T-helper 2 cell treated with Interferon-gamma antibody and Interleukin-4, amounts not matched to agents 5 μg/mL and 100 μg/mL, for 36 hours (primary cell): Measurements from ENCODE around the gene GLP2R.

ENCODE experiments used
- DNase-seq: peaks from one replicate; pipeline ENCODE4 v3.0.0; 2021; ENCODE audit warnings: low spot score
- H3K27ac Mint-ChIP-seq: one replicate; pipeline ENCODE4 v1.8.0; 2021; ENCODE audit warnings: mild to moderate bottlenecking, mixed read lengths
- H3K27me3 Mint-ChIP-seq: one replicate; pipeline ENCODE4 v1.8.0; 2021; ENCODE audit warnings: low read depth, mixed read lengths
- H3K36me3 Mint-ChIP-seq: one replicate; pipeline ENCODE4 v1.8.0; 2021; ENCODE audit warnings: low read depth, mixed read lengths
- H3K4me1 Mint-ChIP-seq: one replicate; pipeline ENCODE4 v1.8.0; 2021; ENCODE audit warnings: low read depth, mixed read lengths
- H3K4me3 Mint-ChIP-seq: one replicate; pipeline ENCODE4 v1.8.0; 2022; ENCODE audit warnings: mild to moderate bottlenecking, moderate library complexity, mixed read lengths
- H3K9me3 Mint-ChIP-seq: one replicate; pipeline ENCODE4 v1.8.0; 2021; ENCODE audit warnings: mixed read lengths

GLP2R gene

GRCh38 chr17:9824797-9825338, 856 bp upstream of the GLP2R start:
- Mint-ChIP-seq H3K4me1 (no peaks in the 10 kb centered on the region), H3K4me3 (no peak overlapping the region), H3K36me3 (no peaks in the 10 kb centered on the region), H3K27ac (no peak overlapping the region), H3K9me3 (no peaks in the 10 kb centered on the region), H3K27me3 (no peaks in the 10 kb centered on the region)
- DNase-seq, result no peak

DNA sequence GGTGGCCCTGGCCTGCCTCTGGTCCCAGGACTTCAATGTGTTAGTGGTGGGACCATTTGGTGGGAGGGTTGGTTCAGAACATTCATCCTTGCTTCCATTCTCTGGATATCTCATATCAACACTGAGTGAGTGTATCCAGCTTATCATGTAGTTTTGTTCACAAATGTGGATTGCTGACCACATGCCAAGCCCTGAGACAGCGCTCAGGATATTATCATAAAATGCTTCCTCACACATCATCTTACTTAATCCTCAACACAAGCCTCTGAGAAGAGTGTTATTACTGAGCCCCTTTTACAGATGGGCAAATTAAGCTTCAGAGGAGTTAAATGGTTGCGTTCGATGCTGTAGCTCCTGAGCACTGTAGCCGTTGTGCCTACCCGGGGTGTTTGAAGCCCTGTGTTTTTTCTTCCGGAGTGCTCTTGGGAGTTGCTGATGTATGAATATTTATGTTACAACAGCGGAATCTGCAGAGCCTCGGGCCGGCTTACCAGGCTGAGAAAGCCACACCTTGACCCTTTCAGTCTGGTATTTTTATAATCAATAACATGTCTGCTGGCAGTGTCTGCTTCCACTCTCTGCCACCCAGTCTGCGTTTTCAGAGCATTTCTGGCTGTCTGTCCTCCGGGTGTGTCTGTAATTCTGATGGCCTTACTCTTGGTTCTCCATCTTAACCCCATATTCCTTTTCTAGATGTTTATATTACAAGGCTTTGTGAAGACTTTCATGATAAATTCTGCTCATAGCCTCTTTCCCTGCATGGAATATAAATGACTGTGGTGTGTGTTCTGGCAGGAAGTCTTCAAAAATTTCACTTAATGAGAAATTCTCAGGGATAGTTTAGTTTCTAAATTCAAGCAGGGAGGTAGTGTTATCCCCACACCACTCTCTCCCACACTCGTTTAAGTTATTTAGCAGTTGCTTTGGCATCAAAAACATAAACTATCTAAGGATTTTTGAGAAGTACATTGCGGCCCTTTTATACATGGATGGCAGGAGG, 2.9 kb downstream of the GLP2R start:
- Mint-ChIP-seq H3K4me3 (no peak overlapping the region), H3K36me3 (no peaks in the 10 kb centered on the region), H3K27me3 (no peaks in the 10 kb centered on the region), H3K9me3 (no peaks in the 10 kb centered on the region), H3K27ac (no peak overlapping the region), H3K4me1 (no peaks in the 10 kb centered on the region)
- DNase-seq, result no peak

DNA sequence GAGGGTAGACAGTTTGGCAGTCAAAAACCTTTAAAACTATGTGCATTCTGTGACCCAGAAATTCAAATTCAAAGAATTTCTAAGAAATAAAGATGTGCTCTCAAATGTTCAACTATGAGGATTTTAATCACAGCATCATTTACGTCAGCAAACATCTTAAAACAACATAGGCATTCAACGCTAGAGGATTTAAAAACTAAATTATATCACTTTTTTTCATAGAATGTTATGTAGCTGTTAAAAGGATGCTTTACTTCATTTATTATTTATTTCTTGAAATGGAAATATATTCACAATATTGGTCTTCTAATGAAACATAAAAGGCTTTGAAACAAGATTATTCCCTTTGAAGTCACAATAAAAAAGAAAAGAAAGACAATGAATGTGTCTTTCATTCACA, 3.6 kb downstream of the GLP2R start:
- Mint-ChIP-seq H3K27me3 (no peaks in the 10 kb centered on the region), H3K4me1 (no peaks in the 10 kb centered on the region), H3K27ac (no peak overlapping the region), H3K4me3 (no peak overlapping the region), H3K9me3 (no peaks in the 10 kb centered on the region), H3K36me3 (no peaks in the 10 kb centered on the region)
- no peak for DNase-seq

DNA sequence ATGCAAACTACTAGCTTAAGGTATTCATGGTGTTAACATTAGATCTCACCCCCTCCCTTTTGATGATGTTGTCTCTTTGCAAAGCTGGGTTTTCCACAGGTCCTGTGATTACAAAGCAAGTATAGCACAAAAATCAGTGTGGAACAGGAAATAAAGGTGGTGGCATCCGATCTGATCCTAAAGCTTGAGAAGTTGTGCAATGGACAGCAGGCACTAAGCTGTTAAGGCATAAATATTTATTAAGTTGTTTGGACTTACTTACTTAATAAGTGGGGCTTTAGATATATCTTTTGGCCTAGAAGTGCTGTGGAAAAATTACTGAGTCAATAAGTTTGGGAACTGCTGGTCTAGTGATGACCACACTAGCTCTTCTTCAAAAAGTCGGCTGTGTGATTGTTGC, 5.0 kb downstream of the GLP2R start:
- Mint-ChIP-seq H3K9me3 (no peaks in the 10 kb centered on the region), H3K4me1 (no peaks in the 10 kb centered on the region), H3K4me3 (no peak overlapping the region), H3K27ac (no peak overlapping the region), H3K36me3 (no peaks in the 10 kb centered on the region), H3K27me3 (no peaks in the 10 kb centered on the region)
- DNase-seq, result no peak

- no peak overlapping the region for H3K27ac Mint-ChIP-seq
- H3K4me3 Mint-ChIP-seq, result no peak overlapping the region
- H3K9me3 Mint-ChIP-seq, result no peaks in the 10 kb centered on the region
- H3K36me3 Mint-ChIP-seq, result no peaks in the 10 kb centered on the region
- H3K4me1 Mint-ChIP-seq, result no peaks in the 10 kb centered on the region
- DNase-seq, result no peak
- H3K27me3 Mint-ChIP-seq, result no peaks in the 10 kb centered on the region
Measured at GRCh38 chr17:9833922-9834321, 8.2 kb downstream of the GLP2R start.

GRCh38 chr17:9837551-9838471, 12.1 kb downstream of the GLP2R start:
- no peak for DNase-seq
- no peak overlapping the region for H3K4me3 Mint-ChIP-seq
- H3K36me3 Mint-ChIP-seq, result no peaks in the 10 kb centered on the region
- no peaks in the 10 kb centered on the region for H3K27me3 Mint-ChIP-seq
- H3K27ac Mint-ChIP-seq, result no peak overlapping the region
- no peaks in the 10 kb centered on the region for H3K4me1 Mint-ChIP-seq
- no peaks in the 10 kb centered on the region for H3K9me3 Mint-ChIP-seq

DNA sequence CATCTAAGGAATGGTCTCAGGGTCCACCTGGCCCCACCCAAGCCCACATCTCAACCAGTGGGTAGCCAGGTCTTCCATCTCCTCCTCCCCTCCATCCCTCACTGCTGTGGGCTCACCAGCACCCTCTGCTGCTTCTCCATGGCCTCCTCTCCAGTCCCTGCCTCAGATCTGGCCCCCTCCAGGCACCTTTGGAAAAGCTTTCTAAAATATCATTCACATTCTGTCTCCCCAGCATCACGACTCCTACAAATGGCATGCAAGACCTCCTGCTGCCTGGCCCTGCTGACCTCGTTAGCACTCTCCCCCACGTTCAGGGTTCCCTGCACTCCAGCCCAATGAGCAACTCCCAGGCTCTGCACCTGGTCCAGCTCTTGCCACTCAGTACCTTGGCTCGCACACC, 13.7 kb downstream of the GLP2R start:
- Mint-ChIP-seq H3K9me3 (no peaks in the 10 kb centered on the region), H3K27ac (no peak overlapping the region), H3K4me1 (no peaks in the 10 kb centered on the region), H3K27me3 (no peaks in the 10 kb centered on the region), H3K4me3 (no peak overlapping the region), H3K36me3 (no peaks in the 10 kb centered on the region)
- DNase-seq, result no peak

- H3K27me3 Mint-ChIP-seq, result no peaks in the 10 kb centered on the region
- no peak overlapping the region for H3K27ac Mint-ChIP-seq
- H3K36me3 Mint-ChIP-seq, result no peaks in the 10 kb centered on the region
- no peak overlapping the region for H3K4me3 Mint-ChIP-seq
- no peaks in the 10 kb centered on the region for H3K9me3 Mint-ChIP-seq
- no peaks in the 10 kb centered on the region for H3K4me1 Mint-ChIP-seq
- no peak for DNase-seq
Measured at GRCh38 chr17:9842057-9842758, 16.5 kb downstream of the GLP2R start.

- no peaks in the 10 kb centered on the region for H3K4me1 Mint-ChIP-seq
- H3K4me3 Mint-ChIP-seq, result no peak overlapping the region
- H3K27me3 Mint-ChIP-seq, result no peaks in the 10 kb centered on the region
- H3K27ac Mint-ChIP-seq, result no peak overlapping the region
- no peak for DNase-seq
- H3K36me3 Mint-ChIP-seq, result no peaks in the 10 kb centered on the region
- no peaks in the 10 kb centered on the region for H3K9me3 Mint-ChIP-seq
Measured at GRCh38 chr17:9843152-9844010, 17.7 kb downstream of the GLP2R start.

- Mint-ChIP-seq H3K4me1 (no peaks in the 10 kb centered on the region), H3K36me3 (no peaks in the 10 kb centered on the region), H3K4me3 (no peak overlapping the region), H3K27me3 (no peaks in the 10 kb centered on the region), H3K27ac (no peak overlapping the region), H3K9me3 (no peaks in the 10 kb centered on the region)
- DNase-seq, result no peak
Measured at GRCh38 chr17:9844153-9844552, 18.4 kb downstream of the GLP2R start.

GRCh38 chr17:9845306-9845705, 19.6 kb downstream of the GLP2R start:
- Mint-ChIP-seq H3K36me3 (no peaks in the 10 kb centered on the region), H3K9me3 (no peaks in the 10 kb centered on the region), H3K27ac (no peak overlapping the region)

GRCh38 chr17:9850151-9850550, 24.4 kb downstream of the GLP2R start:
- H3K4me1 Mint-ChIP-seq, result no peaks in the 10 kb centered on the region
- H3K9me3 Mint-ChIP-seq, result no peaks in the 10 kb centered on the region
- DNase-seq, result no peak
- no peak overlapping the region for H3K27ac Mint-ChIP-seq
- no peak overlapping the region for H3K4me3 Mint-ChIP-seq
- no peaks in the 10 kb centered on the region for H3K27me3 Mint-ChIP-seq
- H3K36me3 Mint-ChIP-seq, result no peaks in the 10 kb centered on the region

More at GRCh38 chr17:9845306-9845705, 19.6 kb downstream of the GLP2R start:
- no peak for DNase-seq
- no peaks in the 10 kb centered on the region for H3K4me1 Mint-ChIP-seq
- no peaks in the 10 kb centered on the region for H3K27me3 Mint-ChIP-seq
- no peak overlapping the region for H3K4me3 Mint-ChIP-seq

- H3K9me3 Mint-ChIP-seq, result peaks cover 15% of the 10 kb centered on the region
- H3K27me3 Mint-ChIP-seq, result no peaks in the 10 kb centered on the region
- H3K27ac Mint-ChIP-seq, result no peak overlapping the region
- H3K4me3 Mint-ChIP-seq, result no peak overlapping the region
- no peak for DNase-seq
- no peaks in the 10 kb centered on the region for H3K36me3 Mint-ChIP-seq
- no peaks in the 10 kb centered on the region for H3K4me1 Mint-ChIP-seq
Measured at GRCh38 chr17:9854255-9854654, 28.5 kb downstream of the GLP2R start.
